Panc1 (cell line): ENCODE measurements around the gene FFAR3. TPM values are rescaled to one million over a fixed set of nuclear protein-coding genes. Genes with fewer than 3 reads are reported as not detected.

Experiments
- ATAC-seq: fragments of 200-7000 bp; cut with Tn5 transposase; 2 replicates; pipeline ENCODE4 v1.9.1; 2020; ENCODE audit warnings: mild to moderate bottlenecking, moderate library complexity
- BruUV-seq: library from RNA; stranded (reverse); fragments of 400-500 nt; replicated peaks from 2 replicates; lab custom pipeline; 2021; lab: Mats Ljungman, UMichigan
- CTCF ChIA-PET: fragments of 300-600 bp; sonication (Branson Sonifier 250); formaldehyde crosslinking; loops from one replicate; lab custom pipeline; 2022; ENCODE audit warnings: antibody characterized with exemption; lab: Charles Lee
- POLR2A ChIA-PET: fragments of 300-600 bp; sonication (Branson Sonifier 250); formaldehyde crosslinking; loops from one replicate; lab custom pipeline; 2022; ENCODE audit warnings: antibody characterized with exemption; lab: Charles Lee
- DNase-seq: peaks from one replicate; pipeline ENCODE4 v3.0.0-alpha.2; 2010; ENCODE audit warnings: low read depth, low spot score
- H3K27ac ChIP-seq: 2 replicates; pipeline ENCODE4 v1.5.1; 2011; ENCODE audit warnings: mild to moderate bottlenecking, low read length, inconsistent platforms
- H3K27me3 ChIP-seq: fragments of 200-500 bp; sonication (Bioruptor generic); 2 replicates; pipeline ENCODE4 v1.6.0; 2014; ENCODE audit warnings: low read length, inconsistent platforms; ENCODE audit not compliant: control insufficient read depth, insufficient read depth
- H3K36me3 ChIP-seq: fragments of 200-500 bp; sonication (Bioruptor generic); 2 replicates; pipeline ENCODE4 v1.5.1; 2014; ENCODE audit warnings: inconsistent platforms, mild to moderate bottlenecking, low read length, moderate library complexity; ENCODE audit not compliant: control insufficient read depth, insufficient read depth
- H3K4me1 ChIP-seq: 2 replicates; pipeline ENCODE4 v1.5.1; 2011; ENCODE audit warnings: inconsistent platforms, mild to moderate bottlenecking, low read length, moderate library complexity; ENCODE audit not compliant: control insufficient read depth, insufficient read depth
- H3K4me3 ChIP-seq, 2 experiments: 2 replicates each; pipeline ENCODE4 v1.5.1; 2011 to 2012; ENCODE audit warnings: low read depth in 2 of 2, low read length in 2 of 2, mild to moderate bottlenecking in 2 of 2, inconsistent platforms in 1 of 2, moderate library complexity in 1 of 2
- H3K9me3 ChIP-seq: fragments of 200-500 bp; sonication (Bioruptor generic); 2 replicates; pipeline ENCODE4 v1.5.1; 2014; ENCODE audit warnings: low read depth, mild to moderate bottlenecking, inconsistent platforms, low read length, moderate library complexity; ENCODE audit not compliant: control insufficient read depth, insufficient read depth
- POLR2AphosphoS5 ChIP-seq: IDR thresholded peaks from 2 replicates; pipeline ENCODE4 v1.6.1; 2012; ENCODE audit warnings: mild to moderate bottlenecking, low read depth, low read length, moderate library complexity
- SIN3A ChIP-seq: IDR thresholded peaks from 2 replicates; pipeline ENCODE4 v1.6.1; 2012; ENCODE audit warnings: low read depth, mild to moderate bottlenecking, low read length, moderate library complexity, borderline replicate concordance; ENCODE audit not compliant: insufficient read depth
- TCF7L2 ChIP-seq: IDR thresholded peaks from 2 replicates; pipeline ENCODE4 v1.6.1; 2011; ENCODE audit warnings: mild to moderate bottlenecking, low read depth, low read length, inconsistent platforms
- in situ Hi-C: cut with HindIII; loops from 2 replicates; pipeline ENCODE4 v1.10.0; 2016; ENCODE audit warnings: low sequenced_read_pairs, low pct_unique_long_range_greater_than_20kb
- intact Hi-C: fragments of 100-400 bp; cut with micrococcal nuclease; formaldehyde crosslinking; loops from one replicate; pipeline ENCODE4 v1.10.0; 2022; ENCODE audit not compliant: unreplicated experiment
- total RNA-seq: library from RNA; stranded (reverse); gene quantifications from one replicate; pipeline ENCODE4 v1.2.1, GENCODE V29; 2021; ENCODE audit not compliant: unreplicated experiment
- TF ChIP-seq, protein P1 (sequence below): fragments of 450-650 bp; IDR thresholded peaks from 2 replicates; pipeline ENCODE4 v1.5.1; 2017; ENCODE audit warnings: mild to moderate bottlenecking
- TF ChIP-seq, protein P2 (sequence below), 2 experiments: IDR thresholded peaks; 2 replicates each; pipeline ENCODE4 v1.6.1; 2011 to 2012; ENCODE audit warnings: low read depth in 2 of 2, control low read depth in 1 of 2, low read length in 1 of 2, mild to moderate bottlenecking in 1 of 2, moderate library complexity in 1 of 2; ENCODE audit not compliant: insufficient read depth in 1 of 2

Gene FFAR3
- total RNA-seq, 1 experiment from 2014 or later, result not detected

DNA sequence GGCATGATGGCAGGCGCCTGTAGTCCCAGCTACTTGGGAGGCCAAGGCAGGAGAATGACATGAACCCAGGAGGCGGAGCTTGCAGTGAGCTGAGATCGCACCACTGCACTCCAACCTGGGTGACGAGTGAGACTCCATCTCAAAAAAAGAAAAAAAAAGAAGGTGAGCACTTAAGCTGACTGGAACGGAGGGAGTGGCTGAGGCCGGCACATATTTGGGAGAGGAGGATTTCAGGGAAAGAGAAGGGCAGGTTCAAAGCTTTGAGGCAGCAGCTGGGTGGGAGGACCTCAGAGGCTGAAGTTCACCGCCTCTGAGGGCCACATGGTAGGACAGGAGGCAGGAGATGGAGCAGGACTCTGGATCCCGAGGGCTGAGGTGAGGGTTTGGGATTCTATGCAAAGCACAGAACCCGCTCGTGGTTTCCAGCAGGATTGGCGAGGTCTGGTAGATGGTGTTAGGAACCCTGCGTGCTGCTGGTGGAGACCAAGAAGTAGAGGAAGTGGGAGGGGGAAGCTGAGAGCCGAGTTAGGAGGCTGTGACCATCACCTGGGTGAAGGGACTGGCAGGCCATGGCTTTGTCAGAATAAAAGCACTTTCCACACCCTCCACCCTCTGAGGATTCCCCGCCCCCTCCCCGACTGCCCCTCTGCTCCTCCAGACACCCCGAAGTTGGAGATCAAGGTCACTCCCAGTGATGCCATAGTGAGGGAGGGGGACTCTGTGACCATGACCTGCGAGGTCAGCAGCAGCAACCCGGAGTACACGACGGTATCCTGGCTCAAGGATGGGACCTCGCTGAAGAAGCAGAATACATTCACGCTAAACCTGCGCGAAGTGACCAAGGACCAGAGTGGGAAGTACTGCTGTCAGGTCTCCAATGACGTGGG lies 20.9 kb upstream of the FFAR3 start:
- Histone ChIP-seq H3K4me1 (no peaks in the 10 kb centered on the region), H3K27me3 (no peaks in the 10 kb centered on the region), H3K36me3 (no peaks in the 10 kb centered on the region), H3K9me3 (no peaks in the 10 kb centered on the region), H3K27ac (no peak overlapping the region), H3K4me3 (no peak overlapping the region)
- intact Hi-C loops, result no loop called here
- no peak for DNase-seq
- in situ Hi-C loops, result no loop called here
- no TSS peak for BruUV-seq
- no peak for ATAC-seq
- ChIA-PET CTCF (no interaction called here), POLR2A (no interaction called here)
- TF ChIP-seq, protein P1, sequence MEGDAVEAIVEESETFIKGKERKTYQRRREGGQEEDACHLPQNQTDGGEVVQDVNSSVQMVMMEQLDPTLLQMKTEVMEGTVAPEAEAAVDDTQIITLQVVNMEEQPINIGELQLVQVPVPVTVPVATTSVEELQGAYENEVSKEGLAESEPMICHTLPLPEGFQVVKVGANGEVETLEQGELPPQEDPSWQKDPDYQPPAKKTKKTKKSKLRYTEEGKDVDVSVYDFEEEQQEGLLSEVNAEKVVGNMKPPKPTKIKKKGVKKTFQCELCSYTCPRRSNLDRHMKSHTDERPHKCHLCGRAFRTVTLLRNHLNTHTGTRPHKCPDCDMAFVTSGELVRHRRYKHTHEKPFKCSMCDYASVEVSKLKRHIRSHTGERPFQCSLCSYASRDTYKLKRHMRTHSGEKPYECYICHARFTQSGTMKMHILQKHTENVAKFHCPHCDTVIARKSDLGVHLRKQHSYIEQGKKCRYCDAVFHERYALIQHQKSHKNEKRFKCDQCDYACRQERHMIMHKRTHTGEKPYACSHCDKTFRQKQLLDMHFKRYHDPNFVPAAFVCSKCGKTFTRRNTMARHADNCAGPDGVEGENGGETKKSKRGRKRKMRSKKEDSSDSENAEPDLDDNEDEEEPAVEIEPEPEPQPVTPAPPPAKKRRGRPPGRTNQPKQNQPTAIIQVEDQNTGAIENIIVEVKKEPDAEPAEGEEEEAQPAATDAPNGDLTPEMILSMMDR, result no peak
- no peak for TF ChIP-seq POLR2AphosphoS5
- no peak for TF ChIP-seq SIN3A
- TF ChIP-seq TCF7L2, result no peak
- TF ChIP-seq, protein P2, sequence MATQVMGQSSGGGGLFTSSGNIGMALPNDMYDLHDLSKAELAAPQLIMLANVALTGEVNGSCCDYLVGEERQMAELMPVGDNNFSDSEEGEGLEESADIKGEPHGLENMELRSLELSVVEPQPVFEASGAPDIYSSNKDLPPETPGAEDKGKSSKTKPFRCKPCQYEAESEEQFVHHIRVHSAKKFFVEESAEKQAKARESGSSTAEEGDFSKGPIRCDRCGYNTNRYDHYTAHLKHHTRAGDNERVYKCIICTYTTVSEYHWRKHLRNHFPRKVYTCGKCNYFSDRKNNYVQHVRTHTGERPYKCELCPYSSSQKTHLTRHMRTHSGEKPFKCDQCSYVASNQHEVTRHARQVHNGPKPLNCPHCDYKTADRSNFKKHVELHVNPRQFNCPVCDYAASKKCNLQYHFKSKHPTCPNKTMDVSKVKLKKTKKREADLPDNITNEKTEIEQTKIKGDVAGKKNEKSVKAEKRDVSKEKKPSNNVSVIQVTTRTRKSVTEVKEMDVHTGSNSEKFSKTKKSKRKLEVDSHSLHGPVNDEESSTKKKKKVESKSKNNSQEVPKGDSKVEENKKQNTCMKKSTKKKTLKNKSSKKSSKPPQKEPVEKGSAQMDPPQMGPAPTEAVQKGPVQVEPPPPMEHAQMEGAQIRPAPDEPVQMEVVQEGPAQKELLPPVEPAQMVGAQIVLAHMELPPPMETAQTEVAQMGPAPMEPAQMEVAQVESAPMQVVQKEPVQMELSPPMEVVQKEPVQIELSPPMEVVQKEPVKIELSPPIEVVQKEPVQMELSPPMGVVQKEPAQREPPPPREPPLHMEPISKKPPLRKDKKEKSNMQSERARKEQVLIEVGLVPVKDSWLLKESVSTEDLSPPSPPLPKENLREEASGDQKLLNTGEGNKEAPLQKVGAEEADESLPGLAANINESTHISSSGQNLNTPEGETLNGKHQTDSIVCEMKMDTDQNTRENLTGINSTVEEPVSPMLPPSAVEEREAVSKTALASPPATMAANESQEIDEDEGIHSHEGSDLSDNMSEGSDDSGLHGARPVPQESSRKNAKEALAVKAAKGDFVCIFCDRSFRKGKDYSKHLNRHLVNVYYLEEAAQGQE (IDR thresholded peaks at IDR 0.05; ENCODE audit: insufficient read depth in 1 of 2, low read depth in 2 of 2, low read length in 1 of 2), result no peak

DNA sequence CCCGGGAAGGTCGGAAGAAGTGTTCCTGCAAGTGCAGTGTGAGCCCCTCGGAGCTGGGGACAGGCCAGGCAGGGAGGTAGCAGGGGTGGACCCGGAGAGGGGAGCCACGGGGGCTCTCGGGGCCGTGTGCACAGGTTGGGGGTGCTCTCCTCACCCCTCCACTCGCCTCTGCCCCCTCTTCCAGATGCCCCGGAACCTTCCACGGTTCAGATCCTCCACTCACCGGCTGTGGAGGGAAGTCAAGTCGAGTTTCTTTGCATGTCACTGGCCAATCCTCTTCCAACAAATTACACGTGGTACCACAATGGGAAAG lies 20.3 kb upstream of the FFAR3 start:
- in situ Hi-C loops, result no loop called here
- no TSS peak for BruUV-seq

More for the DNA sequence above, 20.3 kb upstream of the FFAR3 start:
- DNase-seq (no peak), ATAC-seq (no peak)
- no peaks in the 10 kb centered on the region for H3K27me3 ChIP-seq
- no peaks in the 10 kb centered on the region for H3K4me1 ChIP-seq
- ChIA-PET POLR2A (no interaction called here), CTCF (no interaction called here)
- no peak for TF ChIP-seq POLR2AphosphoS5
- TF ChIP-seq SIN3A, result no peak
- TF ChIP-seq, protein P1, result no peak
- TF ChIP-seq, protein P2 (IDR thresholded peaks at IDR 0.05; ENCODE audit: insufficient read depth in 1 of 2, low read depth in 2 of 2, low read length in 1 of 2), result no peak
- no peak for TF ChIP-seq TCF7L2
- intact Hi-C loops, result no loop called here
- H3K4me3 ChIP-seq, result no peak overlapping the region
- H3K9me3 ChIP-seq, result no peaks in the 10 kb centered on the region
- no peaks in the 10 kb centered on the region for H3K36me3 ChIP-seq
- H3K27ac ChIP-seq, result no peak overlapping the region
